NCI-H1417 (cell line): ENCODE measurements around the gene NUMB.
"Not testable (repeated sequence)": the region's sequence is repeated elsewhere in the genome, so short reads cannot be mapped to it uniquely, and the experiment has no call there.

Experiments used
- DNase-seq, 3 experiments: peaks; one replicate each; lab custom pipeline; 2025; lab: John Stamatoyannopoulos, UW

Gene NUMB

DNA sequence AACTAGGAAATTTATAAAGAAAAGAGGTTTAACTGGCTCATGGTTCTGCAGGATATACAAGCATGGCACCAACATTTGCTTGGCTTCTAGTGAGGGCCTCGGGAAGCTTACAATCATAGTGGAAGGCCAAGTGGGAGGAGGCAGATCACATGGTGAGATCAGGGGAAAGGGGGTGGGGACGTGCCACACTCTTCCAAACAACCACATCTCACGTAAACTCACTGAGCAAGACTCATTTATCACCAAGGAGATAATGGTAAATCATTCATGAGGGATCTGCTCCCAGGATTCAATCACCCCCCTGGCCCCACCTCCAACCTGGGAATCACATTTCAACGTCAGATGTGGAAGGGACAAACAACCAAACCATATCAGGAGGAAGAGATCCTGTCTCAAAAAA, 35.8 kb downstream of the NUMB start:
- peak in 1 of 3 experiments; percentile 26 for DNase-seq

DNA sequence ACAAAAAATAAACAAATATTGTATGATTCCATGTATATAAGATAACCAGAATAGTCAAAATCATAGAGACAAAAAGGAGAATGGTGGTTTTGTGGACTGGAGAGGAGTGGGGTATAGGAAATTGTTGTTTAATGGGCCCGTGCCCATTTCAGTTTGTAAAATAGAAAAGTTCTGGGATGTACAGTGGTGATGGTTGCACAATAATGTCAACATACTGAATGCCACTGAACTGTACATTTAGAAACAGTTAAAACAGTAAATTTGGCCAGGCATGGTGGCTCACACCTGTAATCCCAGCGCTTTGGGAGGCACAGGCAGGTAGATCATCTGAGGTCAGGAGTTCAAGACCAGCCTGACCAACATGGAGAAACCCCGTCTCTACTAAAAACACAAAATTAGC, 40.1 kb downstream of the NUMB start:
- no peak for DNase-seq

DNA sequence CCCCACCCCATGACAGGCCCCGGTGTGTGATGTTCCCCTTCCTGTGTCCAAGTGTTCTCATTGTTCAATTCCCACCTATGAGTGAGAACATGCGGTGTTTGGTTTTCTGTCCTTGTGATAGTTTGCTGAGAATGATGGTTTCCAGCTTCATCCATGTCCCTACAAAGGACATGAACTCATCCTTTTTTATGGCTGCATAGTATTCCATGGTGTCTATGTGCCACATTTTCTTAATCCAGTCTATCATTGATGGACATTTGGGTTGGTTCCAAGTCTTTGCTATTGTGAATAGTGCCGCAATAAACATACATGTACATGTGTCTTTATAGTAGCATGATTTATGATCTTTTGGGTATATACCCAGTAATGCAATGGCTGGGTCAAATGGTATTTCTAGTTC, 52.1 kb downstream of the NUMB start:
- not testable (repeated sequence) for DNase-seq

DNA sequence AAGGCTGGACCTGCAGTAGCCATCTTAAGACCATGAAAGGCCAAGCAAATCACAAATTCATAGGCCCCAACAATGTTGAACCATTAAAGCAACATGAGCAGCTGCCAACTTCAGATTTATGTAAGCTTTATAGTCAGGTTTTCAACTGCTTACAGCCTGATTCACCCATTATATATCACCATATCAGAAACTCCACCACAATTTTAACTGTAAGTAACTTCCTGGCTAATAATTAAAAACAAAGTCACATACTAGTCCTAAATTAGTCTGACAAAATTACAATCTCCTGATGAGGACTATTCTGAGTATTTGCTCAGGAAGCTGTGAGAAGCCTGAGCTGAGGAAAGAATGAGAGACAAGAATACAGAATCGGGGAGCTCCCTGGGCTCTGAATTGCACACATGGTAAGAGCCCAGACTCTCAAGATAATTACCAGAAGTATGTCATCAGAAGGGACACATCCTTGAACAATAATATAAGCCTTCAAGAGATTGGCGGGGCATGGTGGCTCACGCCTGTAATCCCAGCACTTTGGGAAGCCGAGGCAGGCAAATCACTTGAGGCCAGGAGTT, 55.1 kb downstream of the NUMB start:
- DNase-seq, result no peak

DNA sequence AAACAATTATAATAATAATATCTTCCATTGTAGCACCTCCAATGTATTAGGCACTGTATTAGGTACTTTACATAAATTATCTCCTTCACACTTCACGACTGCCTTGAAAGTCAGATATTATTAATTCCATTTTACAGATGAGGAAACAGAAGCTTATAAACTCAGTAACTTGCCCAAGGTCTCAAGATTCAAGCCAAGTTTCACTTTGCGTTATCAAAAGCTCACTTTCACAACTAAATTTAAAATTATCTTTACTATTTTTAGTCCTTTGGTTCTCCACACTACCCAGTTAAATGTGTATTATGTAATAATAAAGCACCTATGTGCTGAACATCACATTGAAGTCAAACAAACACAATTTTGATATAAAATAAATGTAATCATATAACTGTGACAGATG, 55.8 kb downstream of the NUMB start:
- no peak for DNase-seq

DNA sequence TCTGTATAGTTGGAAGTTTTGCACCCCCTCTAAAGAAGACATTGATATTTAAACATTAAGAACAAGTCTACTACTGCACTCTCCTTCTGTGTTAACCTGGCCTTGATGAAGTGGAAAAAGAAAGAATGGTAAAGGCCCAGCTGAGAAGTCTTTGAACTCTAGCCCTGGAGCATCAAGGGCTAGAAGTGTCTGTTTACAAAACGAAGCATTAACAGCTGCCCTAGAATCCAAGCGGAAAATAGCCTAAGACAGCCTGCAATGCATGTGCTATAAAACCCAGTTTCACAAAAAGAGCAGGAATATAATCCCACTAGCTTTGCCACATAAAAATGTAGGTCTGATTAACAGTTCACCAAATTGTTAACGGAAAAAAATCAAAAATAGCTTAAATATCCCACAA, 60.5 kb downstream of the NUMB start:
- peak; percentile 3 to 38 (median 20) for DNase-seq

DNA sequence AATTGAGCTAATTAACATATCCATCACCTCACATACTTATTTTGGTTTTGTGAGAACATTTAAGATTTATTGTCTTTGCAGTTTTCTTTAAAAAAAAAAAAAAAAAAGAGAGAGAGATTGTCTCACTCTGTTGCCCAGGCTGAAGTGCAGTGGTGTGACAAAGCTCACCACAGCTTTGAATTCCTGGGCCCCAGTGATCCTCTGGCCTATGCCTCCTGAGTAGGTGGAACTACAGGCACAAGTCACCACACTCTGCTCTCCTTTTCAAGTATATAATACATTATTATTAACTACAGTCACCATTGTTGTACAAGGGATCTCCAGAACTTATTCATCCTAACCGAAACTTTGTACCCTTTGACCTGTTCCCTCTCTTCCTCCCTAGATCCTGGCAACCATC, 64.0 kb downstream of the NUMB start:
- DNase-seq, result no peak

DNA sequence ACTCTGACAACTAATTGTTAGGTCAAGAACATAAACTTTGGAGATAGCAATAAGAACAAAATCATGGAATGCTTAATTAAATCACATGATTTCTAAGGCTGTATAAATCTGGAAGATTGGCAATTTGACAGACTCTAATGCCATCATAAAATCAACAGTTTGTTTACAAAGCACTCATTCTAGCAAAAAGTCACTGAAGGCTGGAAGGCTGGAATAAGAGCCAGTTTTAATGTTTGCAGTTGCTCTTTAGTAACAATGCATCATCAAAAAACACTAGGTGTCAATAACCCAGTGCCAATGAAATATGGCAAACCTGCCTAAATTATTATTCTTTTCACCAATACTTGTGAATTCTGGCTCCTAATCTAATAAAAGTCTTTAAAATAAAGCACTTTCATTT, 65.0 kb downstream of the NUMB start:
- peak in 2 of 3 experiments; percentile 4 to 55 for DNase-seq

DNA sequence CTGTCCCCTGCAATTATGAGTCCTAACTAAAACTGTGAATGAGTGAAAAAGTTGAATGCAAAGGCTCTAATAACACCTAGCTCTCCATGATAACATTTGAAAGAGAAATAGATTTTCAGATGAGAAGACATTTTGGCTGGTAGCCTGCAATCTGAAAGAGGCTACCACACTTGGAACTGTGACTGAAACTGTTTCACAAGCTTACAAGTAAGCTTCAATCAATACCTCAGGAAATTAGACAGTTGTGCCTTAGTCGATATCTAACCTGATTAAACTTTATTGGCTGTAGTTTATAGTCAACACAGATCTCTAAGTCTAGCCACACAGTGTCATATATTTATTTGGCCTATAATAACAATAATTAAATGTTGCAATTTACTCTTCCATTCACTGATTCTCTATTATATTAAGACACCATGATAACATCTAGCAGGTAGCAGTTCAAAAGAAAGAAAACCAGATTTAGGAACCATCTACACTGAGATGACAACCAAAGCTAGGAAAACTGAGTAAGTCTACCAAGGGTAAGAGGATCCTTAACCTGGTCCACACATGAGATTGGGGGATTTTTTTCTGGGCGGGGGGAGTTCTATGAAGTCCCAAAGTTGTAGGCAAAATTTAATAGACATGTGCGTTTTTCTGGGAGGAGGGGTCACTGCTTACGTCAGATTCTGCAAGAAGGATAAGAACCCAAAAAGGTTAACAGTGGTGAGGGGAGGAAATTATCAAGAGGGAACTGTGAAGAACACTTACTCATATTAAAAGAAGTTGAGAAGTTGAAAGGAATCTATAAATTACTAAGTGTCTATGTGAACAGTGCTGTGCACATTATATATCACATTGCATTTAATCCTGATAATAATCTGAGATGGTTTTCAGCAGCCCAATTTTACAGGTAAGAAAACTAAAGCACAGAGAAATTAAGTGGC, 65.8 kb downstream of the NUMB start:
- DNase-seq, result no peak

DNA sequence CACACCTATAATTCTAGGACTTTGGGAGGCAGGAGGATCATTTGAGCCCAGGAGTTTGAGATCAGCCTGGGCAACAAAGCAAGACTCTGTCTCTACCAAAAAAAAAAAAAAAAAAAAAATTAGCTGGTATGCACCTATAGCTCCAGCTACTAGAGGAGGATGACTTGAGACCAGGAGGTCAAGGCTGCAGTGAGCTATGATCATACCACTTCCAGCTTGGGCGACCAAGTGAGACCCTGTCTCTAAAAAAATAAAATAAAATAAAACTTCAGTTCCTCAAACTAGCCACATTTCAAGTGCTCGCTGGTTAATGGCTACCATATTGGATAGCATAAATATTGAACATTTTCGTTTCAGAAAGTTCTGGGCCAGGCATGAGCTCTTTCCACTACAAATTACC, 70.5 kb downstream of the NUMB start:
- DNase-seq, result not testable (repeated sequence)

DNA sequence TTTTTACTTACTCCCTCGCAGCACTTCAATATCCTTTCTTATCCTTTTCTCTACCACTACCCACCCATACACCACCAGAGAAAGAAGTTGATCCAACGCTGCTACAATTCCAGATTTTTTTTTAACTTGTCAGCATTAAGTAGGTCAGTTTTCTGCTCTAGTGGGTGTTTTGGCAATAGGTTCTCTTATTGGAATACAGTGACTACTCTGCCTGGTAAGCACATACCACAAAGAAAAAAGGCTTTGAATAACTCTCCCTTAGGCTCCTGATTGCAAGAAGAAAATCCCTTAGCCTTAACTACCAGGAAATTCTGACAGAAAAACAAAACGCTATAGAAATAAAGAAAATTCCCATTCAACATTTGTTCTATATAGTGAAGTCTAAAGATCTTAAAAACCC, 72.0 kb downstream of the NUMB start:
- DNase-seq, result no peak

DNA sequence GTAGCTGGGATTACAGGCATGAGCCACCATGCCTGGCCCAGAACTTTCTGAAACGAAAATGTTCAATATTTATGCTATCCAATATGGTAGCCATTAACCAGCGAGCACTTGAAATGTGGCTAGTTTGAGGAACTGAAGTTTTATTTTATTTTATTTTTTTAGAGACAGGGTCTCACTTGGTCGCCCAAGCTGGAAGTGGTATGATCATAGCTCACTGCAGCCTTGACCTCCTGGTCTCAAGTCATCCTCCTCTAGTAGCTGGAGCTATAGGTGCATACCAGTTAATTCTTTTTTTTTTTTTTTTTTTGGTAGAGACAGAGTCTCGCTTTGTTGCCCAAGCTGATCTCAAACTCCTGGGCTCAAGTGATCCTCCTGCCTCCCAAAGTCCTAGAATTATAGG, 73.3 kb downstream of the NUMB start:
- not testable (repeated sequence) for DNase-seq

DNA sequence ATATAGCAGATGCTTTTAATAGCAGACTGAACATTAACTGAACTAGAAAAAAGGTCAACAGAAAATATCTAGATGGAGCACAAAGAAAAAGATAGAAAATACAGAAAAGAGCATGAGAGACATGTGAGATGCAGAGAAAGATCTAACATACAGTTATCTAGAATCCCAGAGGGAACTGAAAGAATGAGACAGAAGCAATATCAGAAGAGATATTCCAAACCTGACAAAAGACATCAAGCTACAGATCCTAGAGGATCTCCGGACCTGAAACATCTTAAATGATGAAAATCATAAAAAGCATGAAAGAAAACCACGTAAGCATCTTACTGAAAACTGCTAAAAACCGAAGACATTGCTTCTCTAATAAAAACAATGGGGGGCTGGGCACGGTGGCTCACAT, 75.0 kb downstream of the NUMB start:
- no peak for DNase-seq

DNA sequence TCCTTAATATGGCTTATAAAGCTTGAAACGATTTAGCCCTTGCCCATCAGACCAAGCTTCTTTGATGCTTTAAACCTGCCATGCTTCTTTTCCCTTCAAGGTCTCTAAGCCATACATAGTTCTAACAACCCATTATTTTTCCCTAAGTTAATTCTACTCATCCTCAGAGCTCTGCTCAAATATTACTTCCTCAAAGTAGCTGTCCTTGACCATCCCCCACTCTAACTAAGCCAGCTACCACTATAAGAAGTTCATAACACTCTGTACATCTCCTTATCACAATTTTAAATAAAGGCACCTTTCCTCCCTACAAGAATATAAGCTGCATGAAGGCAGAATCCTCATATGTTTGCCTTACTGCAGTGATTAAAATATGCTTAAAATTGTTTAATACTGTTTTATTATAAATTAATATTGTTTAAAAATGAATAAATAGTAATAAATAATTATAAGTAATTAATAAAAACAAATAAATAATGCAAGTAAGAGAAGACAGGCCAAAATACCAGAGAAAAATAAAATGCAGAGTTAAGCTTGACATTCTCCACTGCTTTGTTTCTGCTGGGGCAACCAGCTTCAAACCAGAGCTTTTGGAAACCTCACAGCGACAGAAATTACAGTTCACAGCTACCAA, 76.8 kb downstream of the NUMB start:
- no peak for DNase-seq

DNA sequence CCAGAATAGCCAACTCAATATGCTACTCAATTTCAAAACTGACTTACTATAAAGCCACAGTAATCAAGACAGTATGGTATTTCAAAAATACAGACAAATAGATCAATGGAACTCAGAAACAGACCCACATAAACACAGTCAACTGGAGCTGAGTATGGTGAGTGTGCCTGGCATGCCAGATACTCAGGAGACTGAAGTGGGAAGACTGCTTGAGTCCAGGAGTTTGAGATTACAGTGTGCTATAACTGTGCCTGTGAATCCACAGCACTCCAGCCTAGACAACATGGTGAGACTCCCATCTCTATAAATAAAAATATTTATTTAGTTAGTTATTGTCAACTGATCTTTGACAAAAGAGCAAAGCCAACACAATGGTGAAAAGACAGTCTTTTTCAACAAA, 81.8 kb downstream of the NUMB start:
- DNase-seq, result no peak

DNA sequence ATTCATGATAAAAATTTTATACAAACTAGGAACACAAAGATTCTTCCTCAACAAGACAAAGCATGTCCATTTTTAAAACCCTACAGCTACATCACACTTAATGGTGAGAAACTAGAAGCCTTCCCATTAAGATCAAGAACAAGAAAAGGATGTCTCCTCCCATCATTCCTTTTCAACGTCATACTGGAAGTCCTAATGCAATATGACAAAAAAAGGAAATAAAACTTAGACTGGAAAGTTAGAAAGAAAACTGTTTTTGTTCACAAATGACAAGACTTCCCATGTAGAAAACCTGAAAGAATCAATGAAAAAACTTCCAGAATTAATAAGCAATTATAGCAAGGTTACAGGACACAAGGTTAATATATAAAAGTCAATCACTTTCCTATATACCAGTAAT, 82.5 kb downstream of the NUMB start:
- no peak for DNase-seq

DNA sequence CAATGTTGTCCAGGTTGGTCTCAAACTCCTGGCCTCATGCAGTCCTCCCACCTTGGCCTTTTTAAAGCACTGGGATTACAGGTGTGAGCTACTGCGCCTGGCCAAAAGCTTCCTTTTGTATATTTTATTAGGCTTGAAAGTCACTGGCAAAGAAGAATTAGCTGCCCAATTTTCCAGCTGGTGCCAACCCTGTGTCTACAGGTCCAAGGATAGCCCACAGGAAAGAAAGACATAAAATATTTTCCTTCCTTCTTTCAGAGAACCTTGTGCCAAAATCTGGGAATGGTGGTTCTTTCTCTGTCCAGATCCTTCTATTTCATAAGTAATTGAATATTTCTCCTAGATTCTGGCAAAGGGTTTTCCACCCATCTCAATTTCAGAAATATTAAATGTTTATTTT, 84.1 kb downstream of the NUMB start:
- DNase-seq, result no peak

DNA sequence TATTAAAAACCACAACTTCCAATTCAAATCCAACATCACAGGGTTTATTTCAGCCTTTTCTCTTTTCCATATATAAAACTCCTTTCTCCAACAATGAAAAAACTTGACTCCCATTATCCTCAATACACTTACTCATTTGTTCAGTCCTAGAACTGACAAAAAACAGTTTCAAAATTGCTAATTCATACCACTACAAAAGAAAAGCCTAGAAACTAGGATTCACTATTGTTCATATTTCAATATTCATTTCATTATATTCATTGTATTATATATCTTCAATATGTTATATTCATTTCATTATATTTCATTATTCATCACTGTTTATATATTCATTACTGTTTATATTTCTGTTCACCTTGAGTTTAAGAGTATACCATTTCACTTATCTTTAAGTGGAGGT, 85.8 kb downstream of the NUMB start:
- no peak for DNase-seq

DNA sequence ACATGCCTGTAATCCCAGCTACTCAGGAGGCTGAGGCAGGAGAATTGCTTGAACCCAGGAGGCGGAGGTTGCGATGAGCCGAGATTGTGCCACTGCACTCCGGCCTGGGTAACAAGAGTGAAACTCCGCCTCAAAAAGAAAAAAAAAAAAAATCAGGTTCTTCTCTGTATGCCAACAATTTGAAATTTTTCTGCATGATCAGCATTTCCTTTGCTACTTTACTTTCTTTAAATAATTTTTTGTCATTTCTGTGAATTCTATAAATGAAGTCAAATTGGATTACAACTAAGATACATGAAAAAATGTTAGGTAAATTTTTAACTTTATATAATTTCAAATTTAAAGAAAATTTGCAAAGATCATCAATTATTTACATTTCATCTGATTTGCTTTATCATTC, 87.8 kb downstream of the NUMB start:
- no peak for DNase-seq

DNA sequence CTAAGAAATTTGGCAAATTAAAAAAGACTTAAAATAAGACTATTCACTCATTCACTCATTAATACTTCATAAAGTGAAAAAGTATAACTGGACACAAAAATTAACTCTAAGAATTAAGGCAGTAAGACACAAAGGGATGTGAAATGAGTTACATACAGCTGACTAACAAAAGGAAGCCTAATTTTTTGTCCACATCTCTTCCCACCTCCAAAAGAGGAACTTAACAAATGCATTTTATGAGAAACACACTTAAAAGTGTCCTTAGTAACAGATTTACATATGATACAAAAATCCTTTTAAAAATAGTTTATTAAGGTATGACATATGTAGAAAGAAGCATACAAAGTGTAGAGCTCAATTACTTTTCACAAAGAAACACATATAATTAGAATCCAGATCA, 88.9 kb downstream of the NUMB start:
- DNase-seq, result no peak

DNA sequence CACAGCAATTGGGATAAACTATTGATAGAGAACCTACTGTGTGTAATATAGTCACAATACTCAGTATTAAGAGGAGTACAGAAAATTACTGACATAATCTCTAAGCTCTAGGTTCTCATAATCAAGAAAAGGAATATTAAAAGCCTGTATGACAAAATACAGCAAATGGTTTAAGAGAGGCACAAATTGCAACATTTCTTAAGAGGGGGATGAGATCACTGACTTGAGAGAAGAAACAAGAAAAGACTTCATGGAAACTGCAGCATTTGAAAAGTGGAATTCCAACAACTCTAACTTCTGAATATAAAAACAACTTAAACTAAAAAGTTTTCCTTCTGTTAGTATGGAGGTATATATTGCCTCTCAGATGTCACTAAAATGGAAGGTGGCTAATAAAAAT, 89.7 kb downstream of the NUMB start:
- no peak for DNase-seq

DNA sequence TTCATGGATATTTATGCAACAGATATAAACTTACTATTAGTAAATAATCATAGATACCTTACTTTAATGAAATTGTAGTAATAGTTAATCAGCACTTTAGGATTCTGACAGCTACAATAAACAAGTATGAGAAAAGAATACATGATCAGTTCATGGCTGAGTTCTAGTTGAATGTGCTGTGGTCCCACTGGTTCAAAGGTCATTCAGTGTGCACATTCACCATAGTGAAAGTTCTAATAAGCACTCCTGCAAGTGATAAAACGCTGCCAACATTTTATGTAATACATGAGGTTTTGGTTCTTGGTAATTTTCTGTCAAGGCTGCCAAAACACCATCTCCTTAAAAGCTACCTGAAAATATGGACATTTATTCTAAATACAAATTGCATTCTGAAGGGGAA, 92.6 kb downstream of the NUMB start:
- no peak for DNase-seq

DNA sequence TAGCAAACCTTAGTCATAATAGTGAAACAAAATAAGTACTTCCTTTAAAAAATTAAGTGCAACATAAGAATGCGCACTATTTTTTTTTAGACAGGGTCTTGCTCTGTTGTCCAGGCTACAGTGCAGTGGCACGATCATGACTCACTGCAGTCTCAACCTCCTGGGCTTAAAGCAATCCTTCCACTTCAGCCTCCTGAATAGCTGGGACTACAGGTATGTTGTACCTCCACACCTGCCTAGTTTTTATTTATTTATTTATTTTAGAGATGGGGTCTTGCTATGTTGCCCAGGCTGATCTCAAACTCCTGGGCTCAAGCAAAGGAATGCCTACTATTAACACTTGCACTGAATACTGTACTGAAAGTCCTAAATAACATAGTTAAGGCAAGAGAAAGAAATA, 93.8 kb downstream of the NUMB start:
- DNase-seq, result no peak
